ENCODE results near the gene CYBA. TPM values are rescaled to one million over a fixed set of nuclear protein-coding genes. Genes with fewer than 3 reads are reported as not detected.

Gene CYBA
- polyA plus RNA-seq, 3 donors = 1,168 to 2,376 (median 2,092) TPM

DNA sequence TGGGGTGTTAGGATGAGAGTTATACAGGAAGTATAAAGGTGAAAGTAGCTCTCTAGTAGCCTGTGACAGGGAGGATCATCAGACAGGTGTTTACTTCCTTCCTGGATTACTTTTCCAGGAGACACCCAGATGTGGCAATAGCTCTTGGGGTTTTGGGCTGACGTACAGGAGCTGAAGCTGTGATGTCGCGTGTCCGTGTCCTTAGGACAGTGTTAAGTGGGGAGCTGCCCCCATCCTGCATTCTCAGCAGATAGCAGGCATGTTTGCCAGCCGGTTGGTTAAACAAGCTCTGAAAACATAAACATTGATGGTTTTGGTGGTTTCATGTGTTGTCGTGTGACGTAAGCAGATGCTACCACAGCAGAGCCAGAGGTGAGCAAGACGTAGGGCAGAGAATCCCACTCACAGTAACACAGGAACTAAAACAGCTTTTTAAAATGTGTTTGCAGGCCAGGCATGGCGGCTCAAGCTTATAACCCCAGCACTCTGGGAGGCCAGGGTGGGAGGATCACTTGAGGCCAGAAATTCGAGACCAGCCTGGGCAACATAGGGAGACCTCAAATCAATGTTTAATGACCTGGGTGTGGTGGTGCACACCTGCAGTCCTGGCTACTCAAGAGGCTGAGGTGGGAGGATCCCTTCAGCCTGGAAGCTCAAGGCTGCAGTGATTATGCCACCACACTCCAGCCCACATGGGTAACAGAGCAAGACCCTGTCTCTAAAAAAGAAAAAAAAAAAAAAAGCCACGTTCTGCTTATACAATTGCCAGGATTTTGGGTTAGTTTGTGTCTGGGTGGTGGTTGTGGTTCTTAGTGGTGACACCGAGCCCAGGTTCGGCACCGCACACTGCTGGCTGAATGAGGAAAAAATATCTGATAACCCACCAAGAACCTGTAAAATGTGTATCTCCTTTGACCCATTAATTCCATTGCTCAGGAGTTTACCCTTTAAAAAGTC is 30.7 kb downstream of the CYBA start:
- Histone ChIP-seq H3K4me3 (replicated peaks in 1 of 3; ENCODE audit: low read depth in 2 of 3, low read length in 3 of 3) (no peak overlapping the region), H4K20me1 (ENCODE audit: insufficient read depth, low read length) (peaks cover 66% of the 10 kb centered on the region), H3K4me2 (replicated peaks; ENCODE audit: extremely low read depth, low read length, poor library complexity, severe bottlenecking) (no peak overlapping the region), H2AFZ (ENCODE audit: insufficient read depth, low read depth, low read length, poor library complexity, severe bottlenecking) (no peak overlapping the region), H3K9me3 (replicated peaks in 1 of 2; ENCODE audit: control insufficient read depth in 1 of 2, insufficient read depth in 1 of 2, low read length in 2 of 2) (no peaks in the 10 kb centered on the region), H3K27me3 (ENCODE audit: control insufficient read depth in 2 of 2, insufficient read depth in 2 of 2, low read length in 2 of 2) (no peaks in the 10 kb centered on the region), H3K79me2 (ENCODE audit: insufficient read depth, low read length) (peaks cover 20% of the 10 kb centered on the region), H3K36me3 (replicated peaks in 1 of 2; ENCODE audit: control insufficient read depth in 1 of 2, insufficient read depth in 2 of 2, low read length in 2 of 2) (peaks cover 80 to 92% of the 10 kb centered on the region in 2 donors), H3K4me1 (ENCODE audit: control insufficient read depth in 1 of 2, insufficient read depth in 2 of 2, low read length in 2 of 2) (no peaks in the 10 kb centered on the region), H3K27ac (ENCODE audit: low read depth in 1 of 2, low read length in 2 of 2) (no peak overlapping the region), H3K9ac (ENCODE audit: insufficient read depth, low read length, poor library complexity, severe bottlenecking) (no peak overlapping the region)
- Mint-ChIP-seq H3K4me3 (no peak overlapping the region), H3K4me1 (no peaks in the 10 kb centered on the region), H3K27me3 (ENCODE audit: low read depth in 3 of 3) (no peaks in the 10 kb centered on the region), H3K36me3 (peaks cover 73 to 90% of the 10 kb centered on the region in 2 donors), H3K27ac (peak overlapping the region in 1 of 7 donors; percentile 57), H3K9me3 (no peaks in the 10 kb centered on the region)
- WGBS (ENCODE audit: insufficient coverage) = 98% methylated on average over 5 of the region's 14 CpGs
- no peak for DNase-seq
- intact Hi-C loops (cut with micrococcal nuclease) = no loop called here
- TF ChIP-seq, protein P1, sequence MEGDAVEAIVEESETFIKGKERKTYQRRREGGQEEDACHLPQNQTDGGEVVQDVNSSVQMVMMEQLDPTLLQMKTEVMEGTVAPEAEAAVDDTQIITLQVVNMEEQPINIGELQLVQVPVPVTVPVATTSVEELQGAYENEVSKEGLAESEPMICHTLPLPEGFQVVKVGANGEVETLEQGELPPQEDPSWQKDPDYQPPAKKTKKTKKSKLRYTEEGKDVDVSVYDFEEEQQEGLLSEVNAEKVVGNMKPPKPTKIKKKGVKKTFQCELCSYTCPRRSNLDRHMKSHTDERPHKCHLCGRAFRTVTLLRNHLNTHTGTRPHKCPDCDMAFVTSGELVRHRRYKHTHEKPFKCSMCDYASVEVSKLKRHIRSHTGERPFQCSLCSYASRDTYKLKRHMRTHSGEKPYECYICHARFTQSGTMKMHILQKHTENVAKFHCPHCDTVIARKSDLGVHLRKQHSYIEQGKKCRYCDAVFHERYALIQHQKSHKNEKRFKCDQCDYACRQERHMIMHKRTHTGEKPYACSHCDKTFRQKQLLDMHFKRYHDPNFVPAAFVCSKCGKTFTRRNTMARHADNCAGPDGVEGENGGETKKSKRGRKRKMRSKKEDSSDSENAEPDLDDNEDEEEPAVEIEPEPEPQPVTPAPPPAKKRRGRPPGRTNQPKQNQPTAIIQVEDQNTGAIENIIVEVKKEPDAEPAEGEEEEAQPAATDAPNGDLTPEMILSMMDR (IDR thresholded peaks at IDR 0.05) = no peak

DNA sequence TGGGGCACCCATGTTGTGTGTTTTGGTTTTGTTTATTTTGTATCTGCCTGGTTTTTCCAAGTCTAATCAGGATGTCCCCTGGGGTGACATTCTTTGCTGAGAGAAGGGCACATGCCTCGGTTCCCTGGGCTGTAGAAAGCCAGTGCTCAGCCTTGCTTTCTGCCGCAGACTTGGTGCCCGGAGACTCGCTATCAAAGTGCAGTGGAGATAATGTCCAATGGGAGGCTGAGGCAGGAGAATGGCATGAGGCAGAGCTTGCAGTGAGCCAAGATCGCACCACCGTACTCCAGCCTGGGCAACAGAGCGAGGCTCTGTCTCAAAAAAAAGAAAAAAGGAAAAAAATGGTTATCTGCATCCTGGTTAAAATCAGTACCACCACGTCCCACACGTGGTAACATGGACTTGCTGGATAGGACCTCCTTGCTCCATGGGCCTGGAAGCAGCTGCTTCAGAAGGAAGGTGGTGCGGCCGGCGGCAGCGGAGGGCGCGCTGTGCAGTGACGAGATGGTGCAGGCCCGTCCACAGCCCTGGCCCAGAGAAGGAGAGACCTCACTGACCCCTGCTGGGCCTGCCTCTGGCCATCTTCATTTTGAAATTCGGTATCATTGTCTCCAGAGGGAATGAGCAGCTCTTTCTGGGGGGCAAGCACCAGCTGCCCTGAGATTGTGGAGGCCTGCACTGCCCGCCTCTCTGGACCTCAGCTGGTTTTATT is 31.7 kb downstream of the CYBA start:
- Mint-ChIP-seq H3K4me3 (no peak overlapping the region), H3K9me3 (no peaks in the 10 kb centered on the region), H3K27me3 (ENCODE audit: low read depth in 3 of 3) (no peaks in the 10 kb centered on the region), H3K27ac (peak overlapping the region in 1 of 7 donors; percentile 37), H3K36me3 (peaks cover 72 to 88% of the 10 kb centered on the region in 2 donors), H3K4me1 (no peaks in the 10 kb centered on the region)
- H3K4me2 ChIP-seq (replicated peaks; ENCODE audit: extremely low read depth, low read length, poor library complexity, severe bottlenecking) = no peak overlapping the region
- H2AFZ ChIP-seq (ENCODE audit: insufficient read depth, low read depth, low read length, poor library complexity, severe bottlenecking) = no peak overlapping the region
- WGBS (ENCODE audit: insufficient coverage) = 98% methylated on average over 19 of the region's 19 CpGs
- intact Hi-C loops (cut with micrococcal nuclease) = no loop called here
- no peak overlapping the region for H3K4me3 ChIP-seq (replicated peaks in 1 of 3; ENCODE audit: low read depth in 2 of 3, low read length in 3 of 3)
- no peaks in the 10 kb centered on the region for H3K27me3 ChIP-seq (ENCODE audit: control insufficient read depth in 2 of 2, insufficient read depth in 2 of 2, low read length in 2 of 2)
- peaks cover 71% of the 10 kb centered on the region for H4K20me1 ChIP-seq (ENCODE audit: insufficient read depth, low read length)
- H3K4me1 ChIP-seq (ENCODE audit: control insufficient read depth in 1 of 2, insufficient read depth in 2 of 2, low read length in 2 of 2) = no peaks in the 10 kb centered on the region
- DNase-seq = no peak
- peaks cover 77 to 92% of the 10 kb centered on the region in 2 donors for H3K36me3 ChIP-seq (replicated peaks in 1 of 2; ENCODE audit: control insufficient read depth in 1 of 2, insufficient read depth in 2 of 2, low read length in 2 of 2)
- H3K9me3 ChIP-seq (replicated peaks in 1 of 2; ENCODE audit: control insufficient read depth in 1 of 2, insufficient read depth in 1 of 2, low read length in 2 of 2) = no peaks in the 10 kb centered on the region
- TF ChIP-seq, protein P1 (IDR thresholded peaks at IDR 0.05) = no peak
- H3K79me2 ChIP-seq (ENCODE audit: insufficient read depth, low read length) = peaks cover 21% of the 10 kb centered on the region
- no peak overlapping the region for H3K9ac ChIP-seq (ENCODE audit: insufficient read depth, low read length, poor library complexity, severe bottlenecking)
- H3K27ac ChIP-seq (ENCODE audit: low read depth in 1 of 2, low read length in 2 of 2) = no peak overlapping the region

All from CD14-positive monocyte (primary cell).